ENCODE data around the gene PRAF2. TPM values are rescaled to one million over a fixed set of nuclear protein-coding genes. Genes with fewer than 3 reads are reported as not detected.

Gene PRAF2
- total and polyA plus RNA-seq, 9 of the 15 experiments (the other 6 are each of a cell fraction or from before 2014, with no cell fraction given), result 0.24 to 5.7 (median 2.0) TPM

DNA sequence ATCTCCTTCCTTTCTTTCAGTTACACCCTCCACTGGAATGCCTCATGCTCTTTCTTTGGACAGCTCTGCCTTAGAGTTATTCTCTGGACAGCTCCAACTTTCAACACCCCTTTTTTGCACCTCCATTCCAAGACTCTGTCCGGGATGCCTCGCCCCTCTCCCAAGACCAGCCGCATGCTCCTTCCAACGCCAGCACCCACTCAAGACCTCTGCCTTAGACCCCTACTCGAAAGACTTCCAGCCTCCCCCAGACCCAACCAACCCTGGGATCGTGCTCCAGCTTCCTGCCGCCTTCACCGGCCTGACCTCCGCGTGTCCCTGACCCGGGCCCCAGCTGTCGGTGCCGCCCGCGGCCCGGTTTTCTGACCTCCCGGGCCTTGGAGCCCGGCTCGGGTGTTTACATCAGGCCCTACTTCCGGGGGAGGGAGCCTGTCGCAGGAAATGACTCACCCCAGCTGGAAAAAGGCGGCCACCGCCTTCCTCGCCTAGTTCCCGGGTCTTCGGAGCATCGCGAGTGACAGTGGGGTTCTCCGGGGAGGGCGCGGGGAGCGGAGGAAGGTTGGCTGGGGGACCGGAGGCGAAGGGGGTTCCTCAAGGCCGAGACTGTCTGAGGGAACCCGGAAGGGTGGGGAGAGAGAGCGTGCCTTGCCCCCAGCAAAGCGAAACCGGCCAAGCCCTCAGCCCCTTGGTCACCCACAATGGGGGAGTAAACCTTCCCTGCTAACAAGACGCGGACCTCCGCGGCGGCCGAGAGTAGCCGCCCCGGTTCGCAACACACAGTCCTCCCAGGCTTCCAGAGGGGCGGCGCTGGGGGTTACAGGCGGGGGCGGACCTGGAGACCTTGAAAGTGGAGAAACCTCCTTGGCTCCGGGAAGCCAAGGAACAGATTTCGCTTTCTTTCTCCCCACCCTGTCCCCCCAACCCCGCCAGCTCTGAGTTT is 6.0 kb upstream of the PRAF2 start, which contains the start of gene WDR45 (continued):
- TF ChIP-seq BACH1 (tag; IDR thresholded peaks at IDR 0.05) (no peak), ZNF174 (CRISPR knock-in tag; IDR thresholded peaks at IDR 0.05) (no peak), ZNF354B (CRISPR knock-in tag; IDR thresholded peaks at IDR 0.05) (no peak), KLF16 (IDR thresholded peaks at IDR 0.05) (peak; percentile 58; the same call in 1 of the 2 replicates), RBM25 (IDR thresholded peaks at IDR 0.05; ENCODE audit: low read depth, low read length, severe bottlenecking) (no peak), ZNF12 (CRISPR knock-in tag; IDR thresholded peaks at IDR 0.05) (no peak), ATF6 (CRISPR knock-in tag; IDR thresholded peaks at IDR 0.05) (no peak), JUN (IDR thresholded peaks at IDR 0.05; ENCODE audit: borderline replicate concordance, low read depth, low read length) (peak; percentile 93), JUN (CRISPR knock-in tag; IDR thresholded peaks at IDR 0.05; ENCODE audit: borderline replicate concordance) (peak; percentile 74; the same call in 1 of the 2 replicates), ZNF212 (CRISPR knock-in tag; IDR thresholded peaks at IDR 0.05) (no peak), EP400 (IDR thresholded peaks at IDR 0.05) (peak; percentile 94), MEF2D (tag; conservative IDR thresholded peaks at IDR 0.05; ENCODE audit: low read depth) (no peak), DACH1 (IDR thresholded peaks at IDR 0.05; ENCODE audit: partially characterized antibody) (peak; percentile 93), ADNP (tag; IDR thresholded peaks at IDR 0.05) (no peak), ZNF584 (CRISPR knock-in tag; IDR thresholded peaks at IDR 0.05; ENCODE audit: low read depth) (peak; percentile 15; the same call in 1 of the 2 replicates), ZNF586 (CRISPR knock-in tag; conservative IDR thresholded peaks at IDR 0.05) (no peak), ATF7 (IDR thresholded peaks at IDR 0.05) (peak; percentile 86), SETDB1 (IDR thresholded peaks at IDR 0.05; ENCODE audit: low read length) (no peak), HNRNPL (IDR thresholded peaks at IDR 0.05; ENCODE audit: low read depth, low read length) (no peak), ZNF280A (IDR thresholded peaks at IDR 0.05; ENCODE audit: low read depth, partially characterized antibody) (peak; percentile 11), MTA1 (IDR thresholded peaks at IDR 0.05; ENCODE audit: borderline replicate concordance) (peak; percentile 39; the same call in 1 of the 2 replicates)
- TF ChIP-seq, protein P1, sequence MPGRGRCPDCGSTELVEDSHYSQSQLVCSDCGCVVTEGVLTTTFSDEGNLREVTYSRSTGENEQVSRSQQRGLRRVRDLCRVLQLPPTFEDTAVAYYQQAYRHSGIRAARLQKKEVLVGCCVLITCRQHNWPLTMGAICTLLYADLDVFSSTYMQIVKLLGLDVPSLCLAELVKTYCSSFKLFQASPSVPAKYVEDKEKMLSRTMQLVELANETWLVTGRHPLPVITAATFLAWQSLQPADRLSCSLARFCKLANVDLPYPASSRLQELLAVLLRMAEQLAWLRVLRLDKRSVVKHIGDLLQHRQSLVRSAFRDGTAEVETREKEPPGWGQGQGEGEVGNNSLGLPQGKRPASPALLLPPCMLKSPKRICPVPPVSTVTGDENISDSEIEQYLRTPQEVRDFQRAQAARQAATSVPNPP (IDR thresholded peaks at IDR 0.05; ENCODE audit: borderline replicate concordance, insufficient read depth, insufficient read length), result no peak
- TF ChIP-seq, protein P2, sequence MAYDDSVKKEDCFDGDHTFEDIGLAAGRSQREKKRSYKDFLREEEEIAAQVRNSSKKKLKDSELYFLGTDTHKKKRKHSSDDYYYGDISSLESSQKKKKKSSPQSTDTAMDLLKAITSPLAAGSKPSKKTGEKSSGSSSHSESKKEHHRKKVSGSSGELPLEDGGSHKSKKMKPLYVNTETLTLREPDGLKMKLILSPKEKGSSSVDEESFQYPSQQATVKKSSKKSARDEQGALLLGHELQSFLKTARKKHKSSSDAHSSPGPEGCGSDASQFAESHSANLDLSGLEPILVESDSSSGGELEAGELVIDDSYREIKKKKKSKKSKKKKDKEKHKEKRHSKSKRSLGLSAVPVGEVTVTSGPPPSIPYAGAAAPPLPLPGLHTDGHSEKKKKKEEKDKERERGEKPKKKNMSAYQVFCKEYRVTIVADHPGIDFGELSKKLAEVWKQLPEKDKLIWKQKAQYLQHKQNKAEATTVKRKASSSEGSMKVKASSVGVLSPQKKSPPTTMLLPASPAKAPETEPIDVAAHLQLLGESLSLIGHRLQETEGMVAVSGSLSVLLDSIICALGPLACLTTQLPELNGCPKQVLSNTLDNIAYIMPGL (CRISPR knock-in tag; IDR thresholded peaks at IDR 0.05), result no peak
